Left forelimb (tissue), 1 donor: Measurements from ENCODE around the gene PLGRKT.
"Not testable (repeated sequence)": the region's sequence is repeated elsewhere in the genome, so short reads cannot be mapped to it uniquely, and the experiment has no call there.

Experiments used
- DNase-seq: peaks from one replicate; pipeline ENCODE4 v3.0.0-alpha.2; 2018; ENCODE audit warnings: low spot score

Gene PLGRKT

GRCh38 chr9:5430912-5431311 lies 6.8 kb downstream of the PLGRKT start:
- no peak for DNase-seq

- DNase-seq = no peak
These were observed 7.7 kb downstream of the PLGRKT start for GRCh38 chr9:5429873-5430564.

GRCh38 chr9:5428794-5429528 lies 8.8 kb downstream of the PLGRKT start:
- no peak for DNase-seq

GRCh38 chr9:5428172-5428571 lies 9.6 kb downstream of the PLGRKT start:
- no peak for DNase-seq

GRCh38 chr9:5427005-5427404 lies 10.7 kb downstream of the PLGRKT start:
- DNase-seq = no peak

- no peak for DNase-seq
These were observed 12.6 kb downstream of the PLGRKT start for GRCh38 chr9:5425006-5425628.

GRCh38 chr9:5422276-5422675 lies 15.4 kb downstream of the PLGRKT start:
- no peak for DNase-seq

GRCh38 chr9:5421163-5421562 lies 16.6 kb downstream of the PLGRKT start:
- no peak for DNase-seq

- no peak for DNase-seq
These were observed 17.7 kb downstream of the PLGRKT start for GRCh38 chr9:5419987-5420386.

- DNase-seq = no peak
These were observed 19.2 kb downstream of the PLGRKT start for GRCh38 chr9:5418481-5418880.

- no peak for DNase-seq
These were observed 20.8 kb downstream of the PLGRKT start for GRCh38 chr9:5416953-5417352.

GRCh38 chr9:5408596-5408995 lies 29.1 kb downstream of the PLGRKT start:
- no peak for DNase-seq

- DNase-seq = no peak
These were observed 35.5 kb downstream of the PLGRKT start for GRCh38 chr9:5402217-5402616.

GRCh38 chr9:5397547-5397946 lies 40.2 kb downstream of the PLGRKT start:
- not testable (repeated sequence) for DNase-seq

- no peak for DNase-seq
These were observed 42.3 kb downstream of the PLGRKT start for GRCh38 chr9:5395428-5395827.

- not testable (repeated sequence) for DNase-seq
These were observed 43.7 kb downstream of the PLGRKT start for GRCh38 chr9:5393976-5394375.

- DNase-seq = no peak
These were observed 44.2 kb downstream of the PLGRKT start for GRCh38 chr9:5393497-5393896.

GRCh38 chr9:5392285-5392684 lies 45.4 kb downstream of the PLGRKT start:
- DNase-seq = no peak

GRCh38 chr9:5389109-5389732 lies 48.5 kb downstream of the PLGRKT start:
- no peak for DNase-seq

- DNase-seq = no peak
These were observed 49.5 kb downstream of the PLGRKT start for GRCh38 chr9:5388026-5388819.

- DNase-seq = no peak
These were observed 53.3 kb downstream of the PLGRKT start for GRCh38 chr9:5384436-5384835.

- no peak for DNase-seq
These were observed 55.2 kb downstream of the PLGRKT start for GRCh38 chr9:5382479-5382878.
